ENCODE data around the gene ZNF446. TPM values are rescaled to one million over a fixed set of nuclear protein-coding genes. Genes with fewer than 3 reads are reported as not detected.

ZNF446 gene
- total RNA-seq, 2 experiments from 2014 or later = 6.4 to 7.5 TPM

DNA sequence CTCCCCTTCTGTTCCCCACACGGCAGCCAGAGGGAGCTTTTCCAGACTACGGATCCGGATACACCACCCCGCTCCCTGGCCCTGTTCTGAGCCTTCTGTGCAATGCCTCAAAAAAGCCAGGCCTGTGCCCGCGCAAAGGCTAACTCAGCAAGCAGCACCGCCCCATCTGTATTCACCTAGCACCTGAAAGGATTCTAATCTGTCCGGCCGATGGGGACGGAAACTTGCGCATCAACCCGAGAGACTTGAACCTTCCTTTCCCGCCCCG lies 42.9 kb downstream of the ZNF446 start:
- Mint-ChIP-seq H3K27me3 (no peaks in the 10 kb centered on the region), H3K9me3 (no peaks in the 10 kb centered on the region), H3K36me3 (peaks cover 17% of the 10 kb centered on the region), H3K27ac (peak overlapping the region; percentile 88), H3K4me3 (peak overlapping the region; percentile 88), H3K4me1 (ENCODE audit: low read depth) (peaks cover 32% of the 10 kb centered on the region)
- ChIA-PET POLR2A (interaction anchor here (1.1 to 4.1 kb wide), 9 partner anchors 19 to 63 kb away, joined by 3 to 35 read pairs (median 7); partner anchors contain the start of gene TRIM28), CTCF (interaction anchor here (0.6 to 4.8 kb wide), 17 partner anchors 10 to 1236 kb away, joined by 3 to 65 read pairs (median 9); partner anchors contain the start of genes CHMP2A, TRIM28, UBE2M and ZNF135)
- intact Hi-C loops (cut with micrococcal nuclease) = loop anchor here (1.0 to 2.0 kb wide), 10 partner anchors 20 to 336 kb away; partner anchors contain the start of genes MZF1, TRIM28, ZNF274 and ZSCAN22
- peak; percentile 75 for DNase-seq

GRCh38 chr19:58519355-58520256 lies 43.5 kb downstream of the ZNF446 start, which contains the start of gene ZBTB45:
Gene ZBTB45 (minus strand): TSS chr19:58519810. CDS start chr19:58517673, 2,137 bp downstream.
- Mint-ChIP-seq H3K9me3 (no peaks in the 10 kb centered on the region), H3K27ac (peak within 1 kb of the TSS; percentile 88), H3K36me3 (peaks cover 16% of the 10 kb centered on the region), H3K4me3 (peak within 1 kb of the TSS; percentile 88), H3K4me1 (ENCODE audit: low read depth) (peaks cover 32% of the 10 kb centered on the region), H3K27me3 (no peaks in the 10 kb centered on the region)
- ChIA-PET POLR2A (interaction anchor here (0.8 to 4.1 kb wide), 17 partner anchors 18 to 256 kb away, joined by 3 to 35 read pairs (median 5); partner anchors contain the start of genes CHMP2A and TRIM28), CTCF (interaction anchor here (0.6 to 4.8 kb wide), 35 partner anchors 9 to 533 kb away, joined by 3 to 65 read pairs (median 6); partner anchors contain the start of genes CHMP2A, ERVK3-1, SLC27A5 and TRIM28)
- intact Hi-C loops (cut with micrococcal nuclease) = loop anchor here (1.0 to 2.0 kb wide), 10 partner anchors 20 to 337 kb away; partner anchors contain the start of genes MZF1, TRIM28, ZNF274 and ZSCAN22
- peak; percentile 95 for DNase-seq

GRCh38 chr19:58520257-58520599 lies 44.1 kb downstream of the ZNF446 start:
- CTCF ChIA-PET = interaction anchor here (0.6 to 4.8 kb wide), 34 partner anchors 8 to 533 kb away, joined by 3 to 65 read pairs (median 6); partner anchors contain the start of genes CHMP2A, ERVK3-1, SLC27A5 and TRIM28
- H3K36me3 Mint-ChIP-seq = peaks cover 14% of the 10 kb centered on the region
- POLR2A ChIA-PET = interaction anchor here (0.8 to 4.1 kb wide), 17 partner anchors 18 to 257 kb away, joined by 3 to 35 read pairs (median 5); partner anchors contain the start of genes CHMP2A and TRIM28
- H3K4me3 Mint-ChIP-seq = peak overlapping the region; percentile 88
- no peaks in the 10 kb centered on the region for H3K27me3 Mint-ChIP-seq
- intact Hi-C loops (cut with micrococcal nuclease) = no loop called here
- H3K9me3 Mint-ChIP-seq = no peaks in the 10 kb centered on the region
- DNase-seq = no peak
- peaks cover 29% of the 10 kb centered on the region for H3K4me1 Mint-ChIP-seq (ENCODE audit: low read depth)
- H3K27ac Mint-ChIP-seq = peak overlapping the region; percentile 88

DNA sequence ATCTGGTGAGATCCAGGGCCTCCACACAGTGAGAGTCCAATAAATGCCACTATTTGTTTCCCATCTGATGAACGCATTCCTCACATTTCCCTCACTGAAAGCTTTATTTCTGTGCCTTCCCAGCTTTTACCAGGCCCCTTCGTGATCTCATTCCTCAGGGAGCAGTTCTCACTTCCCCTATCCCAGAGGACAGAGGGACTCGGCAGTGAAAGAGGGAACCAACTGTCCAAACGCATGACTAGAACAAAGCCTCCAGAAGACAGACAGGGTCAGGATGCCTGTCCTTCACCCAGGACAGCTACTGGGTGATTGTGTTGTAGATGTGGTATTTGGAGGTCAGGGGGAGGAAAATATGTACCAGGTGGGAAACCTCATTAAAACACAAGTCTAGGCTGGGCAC lies 45.5 kb downstream of the ZNF446 start:
- no peak overlapping the region for H3K4me3 Mint-ChIP-seq

DNA sequence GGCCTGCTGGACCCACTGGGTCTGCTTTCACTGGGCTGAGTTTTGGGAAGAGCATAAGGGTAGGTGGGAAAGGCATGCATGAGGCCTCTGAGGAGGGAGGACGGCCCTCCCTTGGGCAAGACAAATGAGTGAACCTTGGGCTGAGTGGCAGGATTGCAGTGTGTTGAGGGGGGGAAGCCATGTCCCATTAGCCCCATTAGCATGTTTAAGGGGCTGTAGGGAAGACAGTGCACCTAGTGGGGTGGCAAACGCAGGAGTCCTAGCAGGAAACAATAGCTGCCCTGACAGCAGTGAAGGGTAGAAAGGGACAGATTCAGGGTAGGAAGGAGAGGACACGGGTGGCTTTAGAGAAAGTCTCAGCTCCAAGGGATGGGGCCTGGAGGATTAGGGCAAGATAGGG lies 46.6 kb downstream of the ZNF446 start:
- Mint-ChIP-seq H3K36me3 (peaks cover 3% of the 10 kb centered on the region), H3K4me3 (no peak overlapping the region), H3K27ac (no peak overlapping the region)

More for the DNA sequence above, 45.5 kb downstream of the ZNF446 start:
- POLR2A ChIA-PET = interaction anchor here (4.1 kb wide), 1 partner anchor 23 kb away, joined by 35 read pairs; the partner anchor contains the start of gene TRIM28
- peak overlapping the region; percentile 2 for H3K27ac Mint-ChIP-seq
- H3K27me3 Mint-ChIP-seq = no peaks in the 10 kb centered on the region
- intact Hi-C loops (cut with micrococcal nuclease) = no loop called here
- H3K36me3 Mint-ChIP-seq = peaks cover 3% of the 10 kb centered on the region
- CTCF ChIA-PET = interaction anchor here (4.2 to 4.8 kb wide), 2 partner anchors 39 to 59 kb away, joined by 39 to 65 read pairs; partner anchors contain the start of gene UBE2M
- H3K4me1 Mint-ChIP-seq (ENCODE audit: low read depth) = peaks cover 18% of the 10 kb centered on the region
- no peaks in the 10 kb centered on the region for H3K9me3 Mint-ChIP-seq
- DNase-seq = no peak

DNA sequence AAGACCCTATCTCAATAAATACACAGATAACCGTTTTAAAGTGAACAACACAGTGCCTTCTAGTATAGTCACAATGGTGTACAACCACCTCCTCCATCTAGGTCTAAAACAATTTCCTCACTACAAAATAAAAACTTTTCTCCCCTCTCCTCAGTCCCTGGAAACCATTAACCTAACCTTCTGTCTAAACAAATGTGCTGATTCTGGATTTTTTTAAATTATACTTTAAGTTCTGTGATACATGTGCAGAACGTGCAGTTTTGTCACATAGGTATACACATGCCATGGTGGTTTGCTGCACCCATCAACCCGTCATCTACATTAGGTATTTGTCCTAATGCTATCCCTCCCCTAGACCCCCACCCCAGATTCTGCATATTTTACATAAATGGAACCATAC lies 53.3 kb downstream of the ZNF446 start:
- POLR2A ChIA-PET = no interaction called here
- Mint-ChIP-seq H3K27ac (no peak overlapping the region), H3K4me1 (ENCODE audit: low read depth) (no peaks in the 10 kb centered on the region), H3K27me3 (peaks cover 4% of the 10 kb centered on the region), H3K4me3 (no peak overlapping the region), H3K9me3 (no peaks in the 10 kb centered on the region), H3K36me3 (no peaks in the 10 kb centered on the region)
- CTCF ChIA-PET = interaction anchor here (1.2 kb wide), 2 partner anchors 9 to 10 kb away, joined by 3 to 7 read pairs; partner anchors contain the start of gene ZBTB45
- no peak for DNase-seq
- intact Hi-C loops (cut with micrococcal nuclease) = no loop called here

More for the DNA sequence above, 46.6 kb downstream of the ZNF446 start:
- CTCF ChIA-PET = interaction anchor here (4.8 kb wide), 1 partner anchor 57 kb away, joined by 65 read pairs; no protein-coding TSS in a partner anchor
- Mint-ChIP-seq H3K4me1 (ENCODE audit: low read depth) (peaks cover 18% of the 10 kb centered on the region), H3K27me3 (no peaks in the 10 kb centered on the region), H3K9me3 (no peaks in the 10 kb centered on the region)
- intact Hi-C loops (cut with micrococcal nuclease) = no loop called here
- DNase-seq = no peak
- POLR2A ChIA-PET = no interaction called here

Other genes with a start within 250 kb of the ZNF446 start
- gene ZNF544, start 247.4 kb upstream of the ZNF446 start, total RNA-seq = 10 to 100 TPM; 39.6 to 45.4 TPM
- gene ZNF8, start 197.4 kb upstream of the ZNF446 start, total RNA-seq = 1 to 10 TPM; 3.7 to 3.9 TPM
- gene ERVK3-1, start 171.0 kb upstream of the ZNF446 start, total RNA-seq = 10 to 100 TPM; 37.1 to 42.3 TPM
- gene ZSCAN22, start 149.4 kb upstream of the ZNF446 start, total RNA-seq = 1 to 10 TPM; 3.1 to 3.3 TPM
- gene A1BG, start 122.9 kb upstream of the ZNF446 start, total RNA-seq = 10 to 100 TPM in 1 of 2 experiments, 1 to 10 TPM in 1; 9.9 to 12.9 TPM
- gene ZNF497, start 113.6 kb upstream of the ZNF446 start, total RNA-seq = under 1 TPM; 0.31 to 0.93 TPM
- gene ZNF837, start 95.3 kb upstream of the ZNF446 start, total RNA-seq = 1 to 10 TPM; 2.1 to 2.4 TPM
- gene RPS5, start 89.1 kb upstream of the ZNF446 start, total RNA-seq = 1,000 to 10,000 TPM; 1,415 to 1,438 TPM
- under 1 TPM; 0.21 to 0.31 TPM for gene RNF225, start 80.7 kb upstream of the ZNF446 start, total RNA-seq
- gene ZNF584, start 67.7 kb upstream of the ZNF446 start, total RNA-seq = 10 to 100 TPM in 1 of 2 experiments, 1 to 10 TPM in 1; 8.3 to 10.7 TPM
- 1 to 10 TPM; 3.1 to 3.6 TPM for gene ZNF132, start 36.2 kb upstream of the ZNF446 start, total RNA-seq
- 1 to 10 TPM; 7.7 to 7.8 TPM for gene ZNF324B, start 24.7 kb upstream of the ZNF446 start, total RNA-seq
- 1 to 10 TPM; 7.0 to 8.3 TPM for gene ZNF324, start 9.3 kb upstream of the ZNF446 start, total RNA-seq
- gene SLC27A5, start 35.6 kb downstream of the ZNF446 start, total RNA-seq = 10 to 100 TPM; 16.7 to 17.0 TPM
- 1 to 10 TPM; 9.9 to 10.0 TPM for gene ZBTB45, start 43.5 kb downstream of the ZNF446 start, total RNA-seq
- 100 to 1,000 TPM; 404 to 408 TPM for gene TRIM28, start 67.7 kb downstream of the ZNF446 start, total RNA-seq
- gene CHMP2A, start 78.8 kb downstream of the ZNF446 start, total RNA-seq = 100 to 1,000 TPM; 120 to 122 TPM
- gene UBE2M, start 82.3 kb downstream of the ZNF446 start, total RNA-seq = 100 to 1,000 TPM; 107 to 111 TPM
- 10 to 100 TPM; 13.3 to 14.4 TPM for gene MZF1, start 97.0 kb downstream of the ZNF446 start, total RNA-seq